Activated naive CD4-positive, alpha-beta T cell treated with anti-CD3 and anti-CD28 coated beads, Interleukin-2, amount 50 U/mL, for 24 hours (primary cell): ENCODE data around the gene TAS1R2.

Experiments used
- H3K27ac Mint-ChIP-seq: one replicate; pipeline ENCODE4 v1.8.0; 2021; ENCODE audit warnings: mild to moderate bottlenecking, mixed read lengths
- H3K27me3 Mint-ChIP-seq: one replicate; pipeline ENCODE4 v1.8.0; 2021; ENCODE audit warnings: mixed read lengths
- H3K36me3 Mint-ChIP-seq: one replicate; pipeline ENCODE4 v1.8.0; 2021; ENCODE audit warnings: mixed read lengths
- H3K4me1 Mint-ChIP-seq: one replicate; pipeline ENCODE4 v1.8.0; 2021; ENCODE audit warnings: mixed read lengths
- H3K4me3 Mint-ChIP-seq: one replicate; pipeline ENCODE4 v1.8.0; 2021; ENCODE audit warnings: mild to moderate bottlenecking, mixed read lengths
- H3K9me3 Mint-ChIP-seq: one replicate; pipeline ENCODE4 v1.8.0; 2021; ENCODE audit warnings: mixed read lengths

The TAS1R2 gene

DNA sequence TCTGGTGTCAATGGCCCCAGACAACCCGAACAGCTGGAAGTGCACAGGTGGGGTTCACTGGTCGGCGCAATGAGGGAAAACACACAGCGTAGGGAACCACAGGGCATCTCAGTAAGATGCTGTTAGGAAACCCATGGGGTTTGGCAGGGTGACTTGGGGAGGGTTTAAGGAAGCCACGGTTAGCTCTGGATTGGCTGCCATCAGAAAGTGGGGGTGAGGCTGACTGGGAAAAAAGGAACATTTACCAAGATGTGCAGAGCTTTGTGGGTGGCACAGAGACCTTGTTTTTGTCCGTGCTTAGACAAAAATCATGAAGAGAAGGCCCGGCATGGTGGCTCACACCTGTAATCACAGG lies 31.9 kb upstream of the TAS1R2 start:
- Mint-ChIP-seq H3K27ac (no peak overlapping the region), H3K4me1 (no peaks in the 10 kb centered on the region), H3K36me3 (no peaks in the 10 kb centered on the region), H3K9me3 (no peaks in the 10 kb centered on the region), H3K4me3 (no peak overlapping the region), H3K27me3 (no peaks in the 10 kb centered on the region)

DNA sequence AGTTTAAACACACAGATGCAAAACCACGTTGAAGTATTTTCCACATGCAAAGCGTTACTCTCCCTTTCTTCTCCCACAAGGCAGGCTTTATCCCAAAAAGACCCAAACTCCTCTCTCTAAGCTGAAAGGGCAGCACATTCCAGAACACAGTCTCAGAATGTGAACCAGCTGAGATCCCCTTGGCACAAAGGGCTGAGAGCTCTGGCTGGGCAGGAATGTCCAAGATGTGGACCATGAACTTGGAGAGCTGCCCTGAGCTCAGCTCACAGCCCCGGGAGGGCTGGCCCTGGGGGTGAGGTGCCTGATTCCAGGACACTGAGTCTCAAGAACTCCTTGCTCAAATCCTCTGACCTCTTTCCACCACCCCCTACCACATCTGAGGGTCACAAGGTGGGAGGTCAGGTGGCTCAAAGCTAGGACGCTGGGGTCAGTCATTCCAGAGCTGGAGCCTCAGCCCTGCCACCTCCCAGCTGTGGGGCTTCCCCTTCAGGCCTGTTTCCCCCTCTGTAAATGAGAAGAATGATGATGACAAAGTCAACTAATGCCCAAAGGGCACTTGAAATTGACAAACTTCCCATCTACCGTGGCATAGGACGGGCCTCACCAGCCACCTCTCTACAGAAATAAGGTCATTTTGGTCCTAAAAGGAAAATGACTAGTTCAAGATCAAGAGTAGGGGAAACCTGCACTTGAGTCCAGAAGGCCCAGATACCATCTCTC lies 31.4 kb upstream of the TAS1R2 start:
- Mint-ChIP-seq H3K27ac (no peak overlapping the region), H3K9me3 (no peaks in the 10 kb centered on the region), H3K4me1 (no peaks in the 10 kb centered on the region), H3K4me3 (no peak overlapping the region), H3K27me3 (no peaks in the 10 kb centered on the region), H3K36me3 (no peaks in the 10 kb centered on the region)

- Mint-ChIP-seq H3K4me3 (no peak overlapping the region), H3K9me3 (no peaks in the 10 kb centered on the region), H3K27ac (no peak overlapping the region), H3K4me1 (no peaks in the 10 kb centered on the region), H3K36me3 (no peaks in the 10 kb centered on the region), H3K27me3 (no peaks in the 10 kb centered on the region)
Observed at GRCh38 chr1:18886003-18886335, 26.5 kb upstream of the TAS1R2 start.

DNA sequence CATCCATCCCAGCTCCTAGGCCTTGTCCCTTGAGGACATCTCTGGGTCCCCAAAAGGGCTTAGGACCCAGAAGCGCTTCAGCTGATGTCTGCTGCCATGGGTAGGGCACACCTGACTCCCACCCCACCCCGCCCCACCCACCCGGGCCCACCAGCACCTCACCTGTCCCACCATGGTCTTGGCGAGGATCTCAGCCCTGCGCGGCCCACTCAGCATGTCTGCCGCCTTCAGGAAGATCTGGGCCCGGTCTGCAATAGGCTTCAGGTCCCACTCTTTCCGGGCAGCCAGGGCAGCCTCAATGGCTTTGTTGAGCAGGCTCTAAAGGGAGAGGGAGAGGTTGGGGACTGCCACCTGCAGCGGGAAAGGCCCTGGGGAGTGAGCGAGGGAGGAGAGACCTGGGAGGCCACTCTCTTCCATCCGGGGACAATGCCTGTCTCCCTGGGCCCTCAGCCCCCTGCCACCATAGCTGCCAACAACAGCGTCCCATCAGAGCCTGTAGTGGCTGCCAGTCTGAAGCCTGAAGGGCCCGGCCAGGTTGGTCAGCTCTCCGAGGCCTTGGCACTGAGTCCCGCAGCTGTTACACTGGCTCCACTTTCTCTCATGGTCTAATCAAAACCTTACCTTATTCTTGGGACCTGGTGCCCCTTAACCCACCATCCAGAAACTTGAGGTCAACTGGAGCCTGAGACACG lies 26.0 kb upstream of the TAS1R2 start:
- Mint-ChIP-seq H3K36me3 (no peaks in the 10 kb centered on the region), H3K9me3 (no peaks in the 10 kb centered on the region), H3K4me1 (no peaks in the 10 kb centered on the region), H3K27ac (no peak overlapping the region), H3K27me3 (no peaks in the 10 kb centered on the region), H3K4me3 (no peak overlapping the region)

DNA sequence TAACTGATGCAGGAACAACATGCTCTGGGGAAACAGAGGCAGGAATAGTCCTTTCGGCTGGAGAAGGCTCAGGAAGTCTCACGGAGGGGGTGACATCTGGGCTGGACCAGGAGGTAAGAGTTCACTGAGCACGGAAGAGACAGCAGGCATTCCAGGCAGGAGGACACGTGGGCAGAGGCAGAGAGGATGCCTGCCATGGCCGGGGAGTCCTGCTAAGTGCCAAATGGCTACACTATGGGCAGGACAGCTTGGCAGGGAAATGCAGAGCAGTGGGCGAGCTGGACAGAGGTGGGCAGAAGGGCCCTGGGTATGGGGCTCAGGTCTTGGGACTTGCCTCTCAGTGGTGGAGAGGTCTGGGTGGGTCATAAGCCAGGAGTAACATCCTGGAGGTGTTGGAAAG lies 25.3 kb upstream of the TAS1R2 start:
- Mint-ChIP-seq H3K27ac (no peak overlapping the region), H3K27me3 (no peaks in the 10 kb centered on the region), H3K4me1 (no peaks in the 10 kb centered on the region), H3K36me3 (no peaks in the 10 kb centered on the region), H3K9me3 (no peaks in the 10 kb centered on the region), H3K4me3 (no peak overlapping the region)

DNA sequence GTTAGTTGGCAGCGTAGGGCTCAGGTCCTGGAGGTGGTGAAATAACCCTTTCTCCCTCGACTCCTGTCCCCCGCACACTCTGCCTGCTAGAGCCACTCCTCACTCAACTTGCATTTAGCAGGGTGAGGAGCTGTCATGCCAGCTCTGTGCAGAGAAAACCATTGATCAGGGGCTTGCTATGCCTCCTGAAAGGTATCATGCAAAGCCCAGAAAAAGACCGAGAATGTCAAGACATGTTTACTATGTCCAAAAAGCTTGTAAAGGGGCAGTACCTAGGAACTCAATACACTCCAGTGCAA lies 24.9 kb upstream of the TAS1R2 start:
- H3K36me3 Mint-ChIP-seq = no peaks in the 10 kb centered on the region
- H3K4me3 Mint-ChIP-seq = no peak overlapping the region
- H3K27ac Mint-ChIP-seq = no peak overlapping the region

DNA sequence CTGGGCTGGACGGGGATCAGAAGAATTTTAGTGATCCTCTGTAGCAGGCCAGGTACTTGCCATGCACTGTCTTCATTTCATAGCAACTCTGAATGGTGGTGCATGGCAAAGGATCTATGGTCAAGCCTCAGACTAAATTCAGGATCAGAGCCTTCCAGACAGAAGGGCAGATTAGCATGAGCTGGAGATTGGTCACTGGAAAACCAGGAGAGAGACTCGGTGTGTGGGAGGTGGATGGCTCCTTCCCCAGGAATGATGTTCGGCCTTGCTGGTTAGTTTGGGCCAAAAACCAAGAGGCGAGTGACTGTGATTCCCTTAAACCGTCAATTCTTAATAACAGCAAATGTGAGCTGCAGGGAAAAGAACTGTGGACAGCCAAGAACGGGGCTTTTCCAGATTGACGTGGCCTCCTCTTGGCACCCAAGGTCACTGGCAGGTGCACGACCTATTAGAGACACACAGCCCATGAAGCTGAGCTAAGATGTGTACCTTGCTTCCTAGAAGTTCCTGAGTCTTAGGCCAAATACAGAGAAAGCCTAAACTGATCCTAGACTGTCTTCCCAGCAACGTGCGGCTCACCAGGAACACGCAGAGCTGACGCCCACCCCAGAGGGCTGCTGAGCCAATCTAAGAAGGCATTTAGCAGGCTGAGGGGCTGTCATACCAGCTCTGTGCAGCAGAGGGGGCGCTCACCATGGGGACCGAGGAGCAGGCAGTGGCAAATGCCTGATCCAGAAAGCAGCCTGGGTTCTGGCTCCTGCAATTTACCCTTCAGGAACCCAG lies 24.4 kb upstream of the TAS1R2 start:
- H3K4me1 Mint-ChIP-seq = no peaks in the 10 kb centered on the region
- no peaks in the 10 kb centered on the region for H3K27me3 Mint-ChIP-seq
- H3K4me3 Mint-ChIP-seq = no peak overlapping the region
- H3K36me3 Mint-ChIP-seq = no peaks in the 10 kb centered on the region
- H3K27ac Mint-ChIP-seq = no peak overlapping the region
- no peaks in the 10 kb centered on the region for H3K9me3 Mint-ChIP-seq

More for the DNA sequence above, 24.9 kb upstream of the TAS1R2 start:
- H3K27me3 Mint-ChIP-seq = no peaks in the 10 kb centered on the region
- H3K4me1 Mint-ChIP-seq = no peaks in the 10 kb centered on the region
- no peaks in the 10 kb centered on the region for H3K9me3 Mint-ChIP-seq

GRCh38 chr1:18883079-18883478 lies 23.6 kb upstream of the TAS1R2 start:
- H3K36me3 Mint-ChIP-seq = no peaks in the 10 kb centered on the region
- H3K4me3 Mint-ChIP-seq = no peak overlapping the region
- no peaks in the 10 kb centered on the region for H3K4me1 Mint-ChIP-seq
- no peak overlapping the region for H3K27ac Mint-ChIP-seq
- H3K9me3 Mint-ChIP-seq = no peaks in the 10 kb centered on the region
- H3K27me3 Mint-ChIP-seq = no peaks in the 10 kb centered on the region

DNA sequence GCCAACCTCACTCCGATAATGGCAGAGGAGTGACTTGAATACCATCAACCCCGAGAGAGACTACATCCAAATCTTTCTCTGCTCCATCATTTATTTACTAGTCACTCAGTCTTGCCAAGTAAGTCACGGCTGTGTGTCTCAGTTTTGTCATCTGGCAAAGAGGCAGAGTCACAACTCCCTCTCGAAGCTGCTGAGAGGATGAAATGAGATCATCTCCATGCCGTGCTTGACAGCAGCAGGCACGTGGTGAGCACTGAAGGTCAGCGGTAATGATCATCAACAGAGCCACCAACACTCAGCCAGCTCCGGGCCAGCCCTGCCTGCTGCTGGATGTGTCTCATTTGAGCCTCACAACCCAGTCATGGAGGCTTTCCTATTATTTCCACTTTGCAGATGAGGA lies 23.0 kb upstream of the TAS1R2 start:
- no peak overlapping the region for H3K27ac Mint-ChIP-seq
- no peaks in the 10 kb centered on the region for H3K4me1 Mint-ChIP-seq
- H3K36me3 Mint-ChIP-seq = no peaks in the 10 kb centered on the region
- no peak overlapping the region for H3K4me3 Mint-ChIP-seq
- H3K27me3 Mint-ChIP-seq = no peaks in the 10 kb centered on the region
- no peaks in the 10 kb centered on the region for H3K9me3 Mint-ChIP-seq

DNA sequence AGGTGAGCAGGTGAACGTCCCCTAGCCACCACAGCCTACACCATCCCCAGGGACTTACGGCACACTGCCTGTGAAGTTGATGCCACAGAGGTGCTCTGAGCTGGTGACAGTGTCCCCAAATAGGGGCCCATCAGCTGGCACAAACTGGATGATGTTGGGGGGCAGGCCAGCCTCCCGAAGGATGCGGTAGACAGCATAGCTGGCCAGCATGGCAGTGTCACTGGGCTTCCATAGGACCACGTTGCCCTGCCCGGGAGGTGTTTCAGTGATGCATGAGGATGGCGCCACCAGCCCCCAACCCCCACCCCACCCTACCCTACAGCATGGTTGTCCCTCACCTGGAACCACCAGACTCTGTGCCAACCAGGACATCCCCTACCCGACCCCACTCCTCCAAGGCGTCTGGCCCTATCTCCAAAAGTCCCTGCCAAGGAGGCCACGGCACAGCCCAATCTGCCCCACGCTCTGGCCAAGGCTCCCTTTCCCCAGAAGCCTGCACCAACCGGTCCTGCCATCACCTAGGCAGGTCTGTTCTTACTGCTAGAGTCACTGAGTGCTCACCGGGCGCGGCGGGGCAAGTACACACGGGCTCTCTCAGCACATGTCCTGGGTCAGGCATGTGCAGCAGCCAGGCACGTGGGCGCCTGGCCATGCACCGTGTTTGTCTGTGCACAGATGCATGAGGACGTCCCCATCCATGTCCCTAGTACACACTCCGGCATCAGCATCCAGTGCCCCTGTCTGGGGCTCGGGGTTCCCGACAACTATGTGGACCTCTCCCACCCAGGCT lies 22.4 kb upstream of the TAS1R2 start:
- H3K27me3 Mint-ChIP-seq = no peaks in the 10 kb centered on the region
- H3K27ac Mint-ChIP-seq = no peak overlapping the region
- H3K9me3 Mint-ChIP-seq = no peaks in the 10 kb centered on the region
- no peaks in the 10 kb centered on the region for H3K4me1 Mint-ChIP-seq
- H3K36me3 Mint-ChIP-seq = no peaks in the 10 kb centered on the region
- no peak overlapping the region for H3K4me3 Mint-ChIP-seq

DNA sequence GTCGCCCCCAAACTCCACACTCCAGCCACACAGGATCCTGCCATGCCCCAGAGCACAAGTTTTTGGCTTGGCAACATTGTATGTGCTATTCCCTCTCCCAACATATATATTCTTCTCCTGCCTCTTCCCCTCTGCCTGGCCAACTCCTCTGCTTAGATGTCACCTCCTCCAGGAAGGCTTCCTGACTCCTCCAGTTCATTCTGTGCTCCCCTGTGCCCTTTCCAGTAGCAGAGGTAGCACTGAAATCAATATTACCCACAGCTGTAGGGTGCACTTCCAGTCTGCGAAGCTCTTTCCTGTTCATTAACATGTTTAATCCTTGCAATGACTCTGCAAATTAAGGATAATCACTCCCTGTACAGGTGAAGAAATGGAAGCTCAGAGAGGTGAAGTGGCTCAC lies 21.7 kb upstream of the TAS1R2 start:
- Mint-ChIP-seq H3K27me3 (no peaks in the 10 kb centered on the region), H3K9me3 (no peaks in the 10 kb centered on the region), H3K36me3 (no peaks in the 10 kb centered on the region), H3K27ac (no peak overlapping the region), H3K4me3 (no peak overlapping the region), H3K4me1 (no peaks in the 10 kb centered on the region)

DNA sequence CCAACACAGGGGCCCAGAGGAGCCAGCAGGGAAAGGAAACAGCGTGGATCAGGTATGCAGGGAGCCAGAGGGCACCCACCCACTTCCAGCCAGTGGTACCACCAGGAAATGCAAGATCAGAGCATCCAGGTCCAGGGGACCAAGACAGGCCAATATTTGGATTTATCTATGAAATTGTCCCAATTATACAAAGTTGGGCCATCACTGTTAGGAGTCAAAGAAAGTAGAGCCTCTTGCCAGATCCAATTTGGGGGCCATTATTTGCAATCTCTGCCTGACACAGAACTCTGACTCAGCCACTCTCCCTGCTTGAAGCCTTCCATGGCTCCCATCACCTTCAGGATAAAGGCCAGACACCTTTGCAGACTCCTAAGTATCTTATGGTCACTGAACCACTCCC lies 21.1 kb upstream of the TAS1R2 start:
- H3K36me3 Mint-ChIP-seq = no peaks in the 10 kb centered on the region
- no peak overlapping the region for H3K27ac Mint-ChIP-seq
- no peaks in the 10 kb centered on the region for H3K27me3 Mint-ChIP-seq
- no peak overlapping the region for H3K4me3 Mint-ChIP-seq
- H3K4me1 Mint-ChIP-seq = no peaks in the 10 kb centered on the region
- H3K9me3 Mint-ChIP-seq = no peaks in the 10 kb centered on the region

- no peaks in the 10 kb centered on the region for H3K9me3 Mint-ChIP-seq
- H3K27me3 Mint-ChIP-seq = no peaks in the 10 kb centered on the region
- no peak overlapping the region for H3K27ac Mint-ChIP-seq
- H3K4me1 Mint-ChIP-seq = no peaks in the 10 kb centered on the region
- H3K36me3 Mint-ChIP-seq = no peaks in the 10 kb centered on the region
- no peak overlapping the region for H3K4me3 Mint-ChIP-seq
Observed at GRCh38 chr1:18879791-18880309, 20.4 kb upstream of the TAS1R2 start.

DNA sequence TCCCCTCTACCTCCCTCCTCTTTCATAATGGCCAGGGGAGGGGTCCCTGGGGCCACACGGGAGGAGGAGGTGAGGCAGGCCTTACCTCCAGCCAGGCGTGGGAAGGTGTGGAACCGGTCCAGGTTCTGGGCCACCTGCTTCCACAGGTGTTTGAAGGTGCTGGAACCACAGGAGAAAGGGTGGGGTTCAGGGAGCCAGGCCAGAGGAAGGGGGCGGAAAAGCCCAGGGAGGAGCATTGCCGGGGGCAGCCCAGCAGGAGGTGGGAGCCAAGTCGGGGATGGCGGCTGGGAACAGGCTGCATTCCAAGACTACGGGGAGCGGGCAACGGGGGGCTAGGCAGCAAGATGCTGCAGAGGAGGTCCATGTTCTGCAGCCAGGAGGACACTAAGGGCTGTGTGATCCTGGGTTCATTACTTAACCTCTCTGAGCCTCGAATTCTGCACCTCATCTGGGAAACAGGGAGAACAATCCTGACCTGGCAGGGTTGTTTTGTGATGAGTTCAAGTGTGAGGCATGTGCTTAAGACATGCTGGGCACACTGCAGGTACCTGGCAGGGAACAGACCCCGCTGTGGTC lies 19.8 kb upstream of the TAS1R2 start:
- Mint-ChIP-seq H3K36me3 (no peaks in the 10 kb centered on the region), H3K27ac (no peak overlapping the region), H3K4me3 (no peak overlapping the region)

DNA sequence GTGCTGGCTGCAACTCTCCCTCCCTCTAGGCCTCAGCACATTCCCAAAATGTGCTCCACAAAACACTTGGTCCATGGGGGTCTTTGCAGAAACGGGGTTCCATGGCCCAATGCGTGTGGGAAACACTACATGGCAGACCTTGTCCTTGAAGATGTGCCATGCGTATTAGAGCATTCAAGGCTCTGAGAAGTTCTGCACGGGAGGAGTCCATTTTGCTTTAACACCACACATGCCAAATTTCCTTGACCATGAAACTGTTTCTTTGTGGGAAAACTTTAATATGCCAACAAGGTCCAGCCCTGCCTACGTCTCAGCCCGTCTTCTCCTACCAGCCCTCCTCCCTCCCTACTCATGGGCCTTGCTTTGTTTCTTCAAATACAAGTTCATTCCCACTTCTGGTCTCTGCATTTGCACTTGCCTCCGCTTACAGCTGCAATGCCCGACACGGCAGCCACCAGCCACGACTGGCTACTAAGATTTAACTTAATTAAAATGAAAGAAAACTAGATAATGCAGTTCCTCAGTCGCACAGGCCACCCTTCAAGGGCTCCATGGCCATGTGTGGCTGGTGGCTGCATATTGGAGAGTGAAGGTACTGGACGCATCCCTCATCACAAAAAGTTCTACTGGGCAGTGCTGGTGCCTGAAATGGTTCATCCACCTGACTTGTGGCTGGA lies 19.2 kb upstream of the TAS1R2 start:
- H3K27me3 Mint-ChIP-seq = no peaks in the 10 kb centered on the region
- no peaks in the 10 kb centered on the region for H3K9me3 Mint-ChIP-seq
- no peaks in the 10 kb centered on the region for H3K4me1 Mint-ChIP-seq
- H3K36me3 Mint-ChIP-seq = no peaks in the 10 kb centered on the region
- H3K4me3 Mint-ChIP-seq = no peak overlapping the region
- no peak overlapping the region for H3K27ac Mint-ChIP-seq

More for the DNA sequence above, 19.8 kb upstream of the TAS1R2 start:
- Mint-ChIP-seq H3K4me1 (no peaks in the 10 kb centered on the region), H3K9me3 (no peaks in the 10 kb centered on the region), H3K27me3 (no peaks in the 10 kb centered on the region)
